ENCODE results near the gene RAB1A.

The RAB1A gene

DNA sequence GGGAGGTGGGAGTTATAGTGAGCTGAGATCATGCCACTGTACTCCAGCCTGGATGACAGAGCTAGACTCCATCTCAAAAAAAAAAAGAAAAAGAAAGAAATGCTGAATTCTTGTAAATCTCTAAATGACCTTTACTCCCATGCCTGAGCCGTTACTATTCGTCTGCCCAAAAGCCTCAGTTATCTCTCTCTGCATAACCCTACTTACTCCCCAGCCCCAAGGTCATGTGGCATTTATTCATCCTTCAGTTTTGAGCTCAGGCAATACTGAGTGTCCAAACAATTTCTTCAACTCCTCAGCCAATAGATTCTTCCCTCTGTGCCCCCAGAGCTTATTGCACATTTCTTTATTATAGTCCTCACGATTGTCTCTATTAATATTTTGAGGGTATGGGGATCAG lies 28.8 kb downstream of the RAB1A start:
- Histone ChIP-seq H3K27me3 (ENCODE audit: low read depth, low read length) (no peaks in the 10 kb centered on the region), H4K20me1 (ENCODE audit: insufficient read depth, low read length) (peaks cover 37% of the 10 kb centered on the region)

DNA sequence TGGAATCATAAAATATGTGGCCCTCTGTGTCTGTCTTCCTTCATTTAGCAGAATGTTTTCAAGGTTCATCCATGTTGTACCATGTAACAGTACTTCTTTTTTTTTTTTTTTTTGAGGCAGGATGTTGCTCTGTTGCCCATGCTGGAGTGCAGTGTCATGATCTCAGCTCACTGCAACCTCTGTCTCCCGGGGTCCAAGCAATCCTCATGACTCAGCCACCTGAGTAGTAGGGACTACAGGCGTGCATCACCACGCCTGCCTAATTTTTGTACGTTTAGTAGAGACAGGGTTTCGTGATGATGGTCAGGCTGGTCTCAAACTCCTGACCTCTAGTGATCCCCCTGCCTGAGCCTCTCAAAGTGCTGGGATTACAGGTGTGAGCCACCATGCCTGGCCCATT lies 31.2 kb downstream of the RAB1A start:
- TF ChIP-seq, protein P1, sequence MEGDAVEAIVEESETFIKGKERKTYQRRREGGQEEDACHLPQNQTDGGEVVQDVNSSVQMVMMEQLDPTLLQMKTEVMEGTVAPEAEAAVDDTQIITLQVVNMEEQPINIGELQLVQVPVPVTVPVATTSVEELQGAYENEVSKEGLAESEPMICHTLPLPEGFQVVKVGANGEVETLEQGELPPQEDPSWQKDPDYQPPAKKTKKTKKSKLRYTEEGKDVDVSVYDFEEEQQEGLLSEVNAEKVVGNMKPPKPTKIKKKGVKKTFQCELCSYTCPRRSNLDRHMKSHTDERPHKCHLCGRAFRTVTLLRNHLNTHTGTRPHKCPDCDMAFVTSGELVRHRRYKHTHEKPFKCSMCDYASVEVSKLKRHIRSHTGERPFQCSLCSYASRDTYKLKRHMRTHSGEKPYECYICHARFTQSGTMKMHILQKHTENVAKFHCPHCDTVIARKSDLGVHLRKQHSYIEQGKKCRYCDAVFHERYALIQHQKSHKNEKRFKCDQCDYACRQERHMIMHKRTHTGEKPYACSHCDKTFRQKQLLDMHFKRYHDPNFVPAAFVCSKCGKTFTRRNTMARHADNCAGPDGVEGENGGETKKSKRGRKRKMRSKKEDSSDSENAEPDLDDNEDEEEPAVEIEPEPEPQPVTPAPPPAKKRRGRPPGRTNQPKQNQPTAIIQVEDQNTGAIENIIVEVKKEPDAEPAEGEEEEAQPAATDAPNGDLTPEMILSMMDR (IDR thresholded peaks at IDR 0.05; ENCODE audit: low read depth, low read length): no peak
- no peak for TF ChIP-seq EZH2phosphoT487 (IDR thresholded peaks at IDR 0.05; ENCODE audit: low read depth)
- peaks cover 21% of the 10 kb centered on the region for H4K20me1 ChIP-seq (ENCODE audit: insufficient read depth, low read length)

More for the DNA sequence above, 28.8 kb downstream of the RAB1A start:
- TF ChIP-seq, protein P1 (IDR thresholded peaks at IDR 0.05; ENCODE audit: low read depth, low read length): no peak
- no peak for TF ChIP-seq EZH2phosphoT487 (IDR thresholded peaks at IDR 0.05; ENCODE audit: low read depth)
- Histone ChIP-seq H3K27ac (ENCODE audit: low read length) (no peak overlapping the region), H2AFZ (ENCODE audit: low read depth, low read length) (no peak overlapping the region), H3K4me3 (ENCODE audit: low read length) (no peak overlapping the region), H3K36me3 (replicated peaks; ENCODE audit: low read depth, low read length) (peaks cover 45% of the 10 kb centered on the region), H3K9me3 (ENCODE audit: insufficient read depth, low read length) (no peaks in the 10 kb centered on the region), H3K4me2 (ENCODE audit: low read length) (no peak overlapping the region), H3K4me1 (ENCODE audit: low read length) (no peaks in the 10 kb centered on the region), H3K9ac (ENCODE audit: low read length) (no peak overlapping the region), H3K79me2 (ENCODE audit: low read length) (peaks cover 53% of the 10 kb centered on the region)

DNA sequence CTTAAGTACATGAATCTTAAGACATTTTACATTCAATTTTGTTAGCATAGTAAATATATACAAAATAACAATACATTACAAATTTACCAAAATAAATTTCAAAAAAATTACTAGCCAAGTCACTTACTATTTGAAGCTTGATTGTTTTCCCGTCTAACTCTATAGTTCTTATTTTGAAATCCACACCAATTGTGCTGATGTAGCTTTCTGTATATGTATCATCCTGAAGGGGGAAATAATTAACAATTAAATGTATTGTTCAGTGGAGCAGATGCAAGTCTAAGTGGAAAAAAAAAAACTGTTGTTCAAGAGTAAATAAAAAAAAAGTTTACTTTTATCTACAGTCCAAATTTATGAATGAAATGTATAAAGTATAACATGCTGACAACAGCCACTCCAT lies 32.1 kb downstream of the RAB1A start:
- Histone ChIP-seq H3K9me3 (ENCODE audit: insufficient read depth, low read length) (no peaks in the 10 kb centered on the region), H3K27me3 (ENCODE audit: low read depth, low read length) (no peaks in the 10 kb centered on the region), H2AFZ (ENCODE audit: low read depth, low read length) (no peak overlapping the region), H3K9ac (ENCODE audit: low read length) (no peak overlapping the region), H3K4me3 (ENCODE audit: low read length) (no peak overlapping the region), H3K4me2 (ENCODE audit: low read length) (no peak overlapping the region), H4K20me1 (ENCODE audit: insufficient read depth, low read length) (peaks cover 26% of the 10 kb centered on the region), H3K27ac (ENCODE audit: low read length) (no peak overlapping the region), H3K79me2 (ENCODE audit: low read length) (peaks cover 29% of the 10 kb centered on the region), H3K4me1 (ENCODE audit: low read length) (no peaks in the 10 kb centered on the region), H3K36me3 (replicated peaks; ENCODE audit: low read depth, low read length) (peaks cover 48% of the 10 kb centered on the region)
- no peak for TF ChIP-seq EZH2phosphoT487 (IDR thresholded peaks at IDR 0.05; ENCODE audit: low read depth)
- TF ChIP-seq, protein P1 (IDR thresholded peaks at IDR 0.05; ENCODE audit: low read depth, low read length): no peak

More for the DNA sequence above, 31.2 kb downstream of the RAB1A start:
- Histone ChIP-seq H3K9ac (ENCODE audit: low read length) (no peak overlapping the region), H3K4me3 (ENCODE audit: low read length) (no peak overlapping the region), H3K27me3 (ENCODE audit: low read depth, low read length) (no peaks in the 10 kb centered on the region), H2AFZ (ENCODE audit: low read depth, low read length) (no peak overlapping the region), H3K27ac (ENCODE audit: low read length) (no peak overlapping the region), H3K36me3 (replicated peaks; ENCODE audit: low read depth, low read length) (peaks cover 48% of the 10 kb centered on the region), H3K9me3 (ENCODE audit: insufficient read depth, low read length) (no peaks in the 10 kb centered on the region), H3K4me2 (ENCODE audit: low read length) (no peak overlapping the region), H3K79me2 (ENCODE audit: low read length) (peaks cover 34% of the 10 kb centered on the region), H3K4me1 (ENCODE audit: low read length) (no peaks in the 10 kb centered on the region)

DNA sequence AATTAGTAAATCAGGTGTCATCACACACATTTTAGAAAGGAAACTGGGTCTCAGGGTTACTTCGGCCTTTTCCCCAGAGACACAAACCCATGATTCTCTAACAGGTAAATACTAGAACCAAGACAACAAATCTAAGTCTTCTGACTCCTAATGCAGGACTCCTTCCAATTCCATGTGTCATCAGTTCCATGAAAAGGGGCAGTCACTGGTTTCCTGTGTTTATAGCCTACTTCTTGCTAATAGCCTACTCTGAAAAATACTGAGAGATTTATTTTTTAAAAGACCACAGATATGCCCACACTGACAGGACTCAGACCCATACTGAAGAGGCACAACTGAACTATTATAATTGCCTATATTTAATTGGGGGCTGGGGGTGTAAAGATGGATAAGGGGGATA lies 33.0 kb downstream of the RAB1A start:
- no peak for TF ChIP-seq EZH2phosphoT487 (IDR thresholded peaks at IDR 0.05; ENCODE audit: low read depth)
- TF ChIP-seq, protein P1 (IDR thresholded peaks at IDR 0.05; ENCODE audit: low read depth, low read length): no peak
- Histone ChIP-seq H3K4me3 (ENCODE audit: low read length) (no peak overlapping the region), H3K36me3 (replicated peaks; ENCODE audit: low read depth, low read length) (peaks cover 53% of the 10 kb centered on the region)

More for the DNA sequence above, 33.0 kb downstream of the RAB1A start:
- Histone ChIP-seq H3K27me3 (ENCODE audit: low read depth, low read length) (no peaks in the 10 kb centered on the region), H3K9me3 (ENCODE audit: insufficient read depth, low read length) (no peaks in the 10 kb centered on the region), H3K4me2 (ENCODE audit: low read length) (no peak overlapping the region), H3K9ac (ENCODE audit: low read length) (no peak overlapping the region), H4K20me1 (ENCODE audit: insufficient read depth, low read length) (peaks cover 30% of the 10 kb centered on the region), H2AFZ (ENCODE audit: low read depth, low read length) (no peak overlapping the region), H3K27ac (ENCODE audit: low read length) (no peak overlapping the region), H3K79me2 (ENCODE audit: low read length) (peaks cover 29% of the 10 kb centered on the region), H3K4me1 (ENCODE audit: low read length) (no peaks in the 10 kb centered on the region)
